ENCODE data around the gene ANKRA2.
A peak's percentile ranks its signal among the peaks of the same experiment; 100 is the strongest.

ANKRA2 gene

DNA sequence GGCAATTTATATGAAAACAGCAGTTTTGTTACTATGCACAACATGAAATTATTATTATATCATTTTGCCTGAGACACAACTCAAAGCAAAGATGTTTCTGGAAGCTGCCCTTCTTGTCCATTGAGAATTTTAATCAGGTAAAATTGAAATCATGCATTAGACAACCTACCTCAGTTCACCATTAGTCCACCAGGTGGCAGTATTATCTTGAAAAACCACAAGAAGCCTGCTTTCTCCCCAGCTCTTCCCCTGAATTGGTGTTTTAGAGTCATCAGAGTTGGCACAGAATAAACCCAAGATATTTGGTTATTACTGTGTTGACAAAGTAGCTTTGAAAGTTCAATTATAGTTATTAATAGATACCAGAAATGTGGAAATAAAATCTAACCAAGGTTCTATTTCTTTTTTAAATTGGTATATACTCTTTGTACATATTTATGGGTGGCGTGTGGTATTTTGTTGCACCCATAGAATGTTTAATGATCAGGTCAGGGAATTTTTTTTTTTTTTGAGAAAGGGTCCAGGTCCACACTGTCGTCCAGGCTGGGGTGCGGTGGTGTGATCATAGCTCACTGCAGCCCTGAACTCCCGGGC is 25.8 kb upstream of the ANKRA2 start:
- H3K4me1 Mint-ChIP-seq = no peaks in the 10 kb centered on the region
- no peak overlapping the region for H3K27ac Mint-ChIP-seq (ENCODE audit: low read depth)

DNA sequence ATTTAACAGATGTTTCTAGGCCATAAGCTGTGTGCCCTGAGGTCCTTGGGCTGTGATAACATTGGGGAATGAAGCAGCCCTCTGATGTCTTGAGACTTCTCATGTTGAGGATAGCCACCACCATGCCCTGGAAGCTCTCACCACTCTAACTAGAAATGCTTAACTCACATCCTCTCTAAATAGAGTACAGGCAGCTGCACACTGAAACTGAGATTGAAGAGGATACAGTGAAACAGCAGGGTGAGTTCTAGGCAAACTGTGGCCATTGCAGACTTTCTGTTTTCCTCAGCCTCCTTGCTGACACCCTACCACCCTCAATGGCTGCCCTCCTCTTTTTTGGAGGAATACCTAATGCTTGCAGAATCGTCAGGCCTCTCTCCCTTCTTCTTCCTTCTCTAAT is 22.5 kb upstream of the ANKRA2 start:
- Mint-ChIP-seq H3K4me3 (no peak overlapping the region), H3K27me3 (no peaks in the 10 kb centered on the region), H3K27ac (ENCODE audit: low read depth) (no peak overlapping the region)

More for the DNA sequence above, 25.8 kb upstream of the ANKRA2 start:
- peak; percentile 22 to 57 for DNase-seq (ENCODE audit: low spot score in 2 of 2)
- Mint-ChIP-seq H3K36me3 (ENCODE audit: insufficient read depth) (no peaks in the 10 kb centered on the region), H3K27me3 (no peaks in the 10 kb centered on the region), H3K4me3 (no peak overlapping the region), H3K9me3 (no peaks in the 10 kb centered on the region)
- no peak for ATAC-seq (replicated peaks; ENCODE audit: extremely low read depth, poor library complexity, severe bottlenecking)

DNA sequence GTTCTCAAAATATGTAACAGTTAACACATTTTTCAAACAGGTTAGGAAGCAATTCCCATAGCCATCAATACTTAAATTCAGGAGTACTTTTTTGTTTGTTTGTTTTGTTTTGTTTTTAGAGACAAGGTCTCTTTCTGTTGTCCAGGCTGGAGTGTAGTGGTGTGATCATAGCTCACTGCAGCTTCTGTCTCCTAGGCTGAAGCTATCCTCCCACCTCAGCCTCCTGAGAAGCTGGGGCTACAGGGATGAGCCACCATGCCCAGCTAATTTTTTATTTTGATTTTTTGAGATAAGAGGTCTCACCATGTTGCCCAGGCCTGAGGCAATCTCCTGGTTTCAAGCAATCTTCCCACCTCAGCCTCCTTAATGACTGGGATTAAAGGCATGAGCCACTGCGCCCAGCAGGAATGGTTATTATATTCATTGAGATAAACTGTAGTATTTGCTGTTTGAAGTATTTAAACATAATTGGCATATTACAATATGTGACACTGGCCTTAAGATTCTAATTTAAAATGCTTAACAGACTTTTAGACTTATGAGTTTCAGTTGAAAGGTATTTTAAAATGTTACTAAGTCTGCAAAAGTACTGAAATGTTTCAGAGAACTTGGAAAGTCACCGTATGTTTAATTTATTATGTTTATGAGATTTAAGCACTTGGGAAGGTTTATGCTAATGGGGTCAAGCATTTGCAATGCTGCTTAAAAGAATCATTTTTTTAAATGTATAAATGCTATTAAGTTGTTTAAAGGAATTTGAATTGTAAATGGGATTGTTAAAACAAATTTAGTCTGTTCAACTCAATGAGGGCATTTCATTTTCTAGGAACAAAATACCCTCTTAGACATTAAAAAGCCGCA is 17.1 kb upstream of the ANKRA2 start:
- no peak for ATAC-seq (replicated peaks; ENCODE audit: extremely low read depth, poor library complexity, severe bottlenecking)

More for the DNA sequence above, 22.5 kb upstream of the ANKRA2 start:
- ATAC-seq (replicated peaks; ENCODE audit: extremely low read depth, poor library complexity, severe bottlenecking) (no peak), DNase-seq (ENCODE audit: low spot score in 2 of 2) (no peak)
- Mint-ChIP-seq H3K36me3 (ENCODE audit: insufficient read depth) (no peaks in the 10 kb centered on the region), H3K9me3 (no peaks in the 10 kb centered on the region), H3K4me1 (no peaks in the 10 kb centered on the region)

DNA sequence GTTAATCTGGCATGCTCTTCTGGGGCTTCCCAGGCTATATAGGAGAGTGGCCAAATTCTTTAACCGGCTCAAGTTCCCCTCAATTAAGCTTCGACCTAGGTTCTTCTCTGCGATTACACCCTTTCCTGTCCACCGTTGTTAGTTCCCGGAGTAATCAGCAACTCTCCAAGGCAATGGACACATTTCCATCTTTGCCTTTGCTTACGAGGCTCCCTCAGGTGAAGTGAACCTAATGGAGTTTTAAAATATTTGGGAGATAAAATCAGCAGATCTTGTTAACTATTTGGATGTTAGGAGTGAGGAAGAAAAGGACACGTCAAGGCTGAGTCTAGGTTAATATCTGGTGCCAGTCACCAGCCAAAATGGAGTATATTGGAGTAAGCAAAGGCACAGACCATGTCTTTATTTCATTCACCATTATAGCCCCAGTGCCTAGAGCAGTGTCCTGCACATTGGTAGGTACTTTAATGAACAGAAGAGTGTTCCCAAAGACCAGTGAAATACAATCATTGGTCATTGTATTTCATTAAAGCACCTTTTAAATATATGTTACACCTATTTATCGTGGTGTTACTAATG is 619 bp upstream of the ANKRA2 start:
- Mint-ChIP-seq H3K27ac (ENCODE audit: low read depth) (peak overlapping the region; percentile 99), H3K4me1 (peaks cover 30% of the 10 kb centered on the region), H3K27me3 (no peaks in the 10 kb centered on the region), H3K4me3 (peak overlapping the region; percentile 95), H3K9me3 (no peaks in the 10 kb centered on the region), H3K36me3 (ENCODE audit: insufficient read depth) (peaks cover 45% of the 10 kb centered on the region)
- DNase-seq (ENCODE audit: low spot score in 2 of 2) = no peak
- peak; percentile 50 for ATAC-seq (replicated peaks; ENCODE audit: extremely low read depth, poor library complexity, severe bottlenecking)

More for the DNA sequence above, 17.1 kb upstream of the ANKRA2 start:
- H3K4me3 Mint-ChIP-seq = no peak overlapping the region
- peaks cover 36% of the 10 kb centered on the region for H3K36me3 Mint-ChIP-seq (ENCODE audit: insufficient read depth)
- H3K27me3 Mint-ChIP-seq = no peaks in the 10 kb centered on the region
- no peaks in the 10 kb centered on the region for H3K4me1 Mint-ChIP-seq
- DNase-seq (ENCODE audit: low spot score in 2 of 2) = no peak
- no peaks in the 10 kb centered on the region for H3K9me3 Mint-ChIP-seq
- H3K27ac Mint-ChIP-seq (ENCODE audit: low read depth) = no peak overlapping the region

DNA sequence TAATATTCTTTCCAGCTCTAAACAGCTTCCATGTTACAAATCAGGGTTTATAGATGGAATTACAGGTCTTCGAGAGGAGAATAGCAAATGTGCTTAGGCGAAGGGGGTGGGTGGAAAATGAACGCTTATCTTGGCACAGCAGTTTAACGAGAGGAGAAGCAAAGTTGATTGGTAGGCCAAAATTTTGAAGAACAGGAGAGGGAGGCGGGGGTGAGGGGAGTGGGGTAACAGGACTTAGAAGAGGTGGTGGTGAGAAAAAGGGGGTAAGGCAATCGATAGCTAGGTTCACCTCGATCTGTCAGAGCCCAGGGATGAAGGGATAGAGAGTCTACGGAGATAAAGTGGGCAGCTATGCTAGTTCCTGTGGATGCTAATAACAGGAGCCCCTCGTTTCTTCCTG is 764 bp downstream of the ANKRA2 start:
- Mint-ChIP-seq H3K36me3 (ENCODE audit: insufficient read depth) (peaks cover 41% of the 10 kb centered on the region), H3K9me3 (no peaks in the 10 kb centered on the region), H3K4me1 (peaks cover 37% of the 10 kb centered on the region), H3K27ac (ENCODE audit: low read depth) (peak overlapping the region; percentile 99), H3K27me3 (no peaks in the 10 kb centered on the region), H3K4me3 (peak overlapping the region; percentile 95)
- ATAC-seq (replicated peaks; ENCODE audit: extremely low read depth, poor library complexity, severe bottlenecking) (peak; percentile 10), DNase-seq (ENCODE audit: low spot score in 2 of 2) (no peak)

- Mint-ChIP-seq H3K4me3 (peak overlapping the region; percentile 95), H3K27ac (ENCODE audit: low read depth) (peak overlapping the region; percentile 99), H3K4me1 (peaks cover 37% of the 10 kb centered on the region), H3K36me3 (ENCODE audit: insufficient read depth) (peaks cover 39% of the 10 kb centered on the region), H3K27me3 (no peaks in the 10 kb centered on the region), H3K9me3 (no peaks in the 10 kb centered on the region)
- DNase-seq (ENCODE audit: low spot score in 2 of 2) (no peak), ATAC-seq (replicated peaks; ENCODE audit: extremely low read depth, poor library complexity, severe bottlenecking) (no peak)
These were observed 1.4 kb downstream of the ANKRA2 start for GRCh38 chr5:73564018-73564417.

DNA sequence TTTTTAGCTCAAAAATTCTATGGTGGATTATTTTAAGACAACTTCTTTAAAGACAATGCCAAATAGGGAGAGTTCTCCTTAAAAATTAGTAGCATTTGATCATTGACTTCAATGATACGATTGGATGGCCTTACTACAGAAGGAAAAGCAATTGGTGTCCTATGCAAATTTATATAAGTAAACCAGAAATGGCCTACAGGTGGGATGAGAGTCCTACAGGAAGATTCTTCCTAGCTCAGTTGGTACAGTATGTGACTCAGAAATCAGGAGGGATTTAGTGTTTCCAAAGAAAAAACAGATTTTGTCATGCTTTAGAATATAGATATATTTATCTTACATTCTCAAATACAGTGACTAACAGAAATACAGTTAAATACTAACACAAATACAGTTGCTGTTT is 6.5 kb downstream of the ANKRA2 start:
- no peak for DNase-seq (ENCODE audit: low spot score in 2 of 2)
- H3K27me3 Mint-ChIP-seq = no peaks in the 10 kb centered on the region
- H3K4me1 Mint-ChIP-seq = peaks cover 17% of the 10 kb centered on the region
- peaks cover 44% of the 10 kb centered on the region for H3K36me3 Mint-ChIP-seq (ENCODE audit: insufficient read depth)
- H3K27ac Mint-ChIP-seq (ENCODE audit: low read depth) = no peak overlapping the region
- no peak overlapping the region for H3K4me3 Mint-ChIP-seq
- no peak for ATAC-seq (replicated peaks; ENCODE audit: extremely low read depth, poor library complexity, severe bottlenecking)
- H3K9me3 Mint-ChIP-seq = no peaks in the 10 kb centered on the region

- peaks cover 29% of the 10 kb centered on the region for H3K36me3 Mint-ChIP-seq (ENCODE audit: insufficient read depth)
- ATAC-seq (replicated peaks; ENCODE audit: extremely low read depth, poor library complexity, severe bottlenecking) = no peak
- H3K4me1 Mint-ChIP-seq = no peaks in the 10 kb centered on the region
- H3K9me3 Mint-ChIP-seq = no peaks in the 10 kb centered on the region
- no peak overlapping the region for H3K27ac Mint-ChIP-seq (ENCODE audit: low read depth)
- no peak for DNase-seq (ENCODE audit: low spot score in 2 of 2)
- no peak overlapping the region for H3K4me3 Mint-ChIP-seq
- no peaks in the 10 kb centered on the region for H3K27me3 Mint-ChIP-seq
These were observed 12.8 kb downstream of the ANKRA2 start for GRCh38 chr5:73552642-73553041.

- Mint-ChIP-seq H3K36me3 (ENCODE audit: insufficient read depth) (peaks cover 16% of the 10 kb centered on the region), H3K27me3 (peaks cover 8% of the 10 kb centered on the region), H3K9me3 (no peaks in the 10 kb centered on the region), H3K27ac (ENCODE audit: low read depth) (no peak overlapping the region), H3K4me1 (no peaks in the 10 kb centered on the region), H3K4me3 (no peak overlapping the region)
- no peak for DNase-seq (ENCODE audit: low spot score in 2 of 2)
- ATAC-seq (replicated peaks; ENCODE audit: extremely low read depth, poor library complexity, severe bottlenecking) = no peak
These were observed 15.4 kb downstream of the ANKRA2 start for GRCh38 chr5:73550016-73550415.

GRCh38 chr5:73545403-73545779 is 20.0 kb downstream of the ANKRA2 start:
- Mint-ChIP-seq H3K27ac (ENCODE audit: low read depth) (no peak overlapping the region), H3K4me1 (no peaks in the 10 kb centered on the region), H3K9me3 (no peaks in the 10 kb centered on the region), H3K4me3 (no peak overlapping the region), H3K27me3 (peaks cover 28% of the 10 kb centered on the region), H3K36me3 (ENCODE audit: insufficient read depth) (peaks cover 2% of the 10 kb centered on the region)
- no peak for ATAC-seq (replicated peaks; ENCODE audit: extremely low read depth, poor library complexity, severe bottlenecking)
- no peak for DNase-seq (ENCODE audit: low spot score in 2 of 2)

DNA sequence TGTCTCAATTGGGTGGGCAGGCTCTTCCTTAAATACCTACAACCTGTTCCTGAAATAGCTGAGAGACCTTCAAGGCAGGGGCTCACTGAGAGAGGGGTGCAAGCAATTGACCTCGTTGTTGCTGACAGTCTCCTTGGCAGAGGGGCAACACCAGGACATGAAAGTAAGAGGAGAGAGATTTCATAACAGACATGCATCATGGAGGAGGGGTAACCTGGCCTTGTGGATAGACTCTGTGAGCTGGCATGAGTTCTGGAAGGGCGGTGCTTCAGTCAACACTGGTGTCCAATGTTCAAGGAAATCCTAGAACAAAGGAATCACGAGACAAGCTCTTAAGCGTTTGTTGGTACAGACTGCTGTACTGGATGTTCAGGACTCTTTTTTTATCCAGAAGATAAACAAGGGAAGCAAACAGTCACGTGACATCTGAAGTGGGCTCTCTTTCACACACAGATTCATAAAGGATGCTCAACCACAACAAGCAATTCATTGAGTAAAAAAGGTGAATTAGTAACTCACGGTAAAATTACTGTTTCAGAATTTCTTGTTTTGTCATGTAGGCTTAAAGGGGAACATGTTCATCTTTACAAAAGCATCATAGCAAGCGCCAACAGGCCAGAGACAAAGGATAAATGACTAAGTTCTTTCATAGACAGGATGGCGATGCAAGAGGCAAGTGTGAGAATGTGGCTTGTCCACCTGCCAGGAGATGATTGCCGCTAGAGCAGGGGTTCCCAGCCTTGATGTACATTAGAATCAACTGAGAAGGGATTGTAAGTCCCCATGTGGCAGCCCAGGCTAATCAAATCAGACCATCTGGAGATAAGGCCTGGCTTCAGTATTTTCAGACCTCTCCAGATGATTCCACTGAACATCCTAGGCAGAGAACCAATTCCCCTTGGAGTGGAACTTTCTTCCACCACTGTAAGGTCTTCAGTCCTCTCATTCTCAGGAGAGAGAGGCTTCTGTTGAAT is 20.7 kb downstream of the ANKRA2 start:
- H3K4me1 Mint-ChIP-seq = no peaks in the 10 kb centered on the region
- no peak overlapping the region for H3K27ac Mint-ChIP-seq (ENCODE audit: low read depth)
- ATAC-seq (replicated peaks; ENCODE audit: extremely low read depth, poor library complexity, severe bottlenecking) (no peak), DNase-seq (ENCODE audit: low spot score in 2 of 2) (no peak)
- no peak overlapping the region for H3K4me3 Mint-ChIP-seq
- peaks cover 35% of the 10 kb centered on the region for H3K27me3 Mint-ChIP-seq
- H3K9me3 Mint-ChIP-seq = no peaks in the 10 kb centered on the region
- H3K36me3 Mint-ChIP-seq (ENCODE audit: insufficient read depth) = peaks cover 2% of the 10 kb centered on the region

- DNase-seq (ENCODE audit: low spot score in 2 of 2) (no peak), ATAC-seq (replicated peaks; ENCODE audit: extremely low read depth, poor library complexity, severe bottlenecking) (no peak)
- no peaks in the 10 kb centered on the region for H3K9me3 Mint-ChIP-seq
- peaks cover 2% of the 10 kb centered on the region for H3K36me3 Mint-ChIP-seq (ENCODE audit: insufficient read depth)
- H3K27me3 Mint-ChIP-seq = peaks cover 37% of the 10 kb centered on the region
- H3K4me1 Mint-ChIP-seq = no peaks in the 10 kb centered on the region
- H3K27ac Mint-ChIP-seq (ENCODE audit: low read depth) = no peak overlapping the region
- no peak overlapping the region for H3K4me3 Mint-ChIP-seq
These were observed 23.4 kb downstream of the ANKRA2 start for GRCh38 chr5:73542020-73542419.

Measured in central memory CD8-positive, alpha-beta T cell (primary cell).